ENCODE results near the gene SLC44A5.
"Not testable (repeated sequence)": the region's sequence is repeated elsewhere in the genome, so short reads cannot be mapped to it uniquely, and the experiment has no call there.

SLC44A5 gene

DNA sequence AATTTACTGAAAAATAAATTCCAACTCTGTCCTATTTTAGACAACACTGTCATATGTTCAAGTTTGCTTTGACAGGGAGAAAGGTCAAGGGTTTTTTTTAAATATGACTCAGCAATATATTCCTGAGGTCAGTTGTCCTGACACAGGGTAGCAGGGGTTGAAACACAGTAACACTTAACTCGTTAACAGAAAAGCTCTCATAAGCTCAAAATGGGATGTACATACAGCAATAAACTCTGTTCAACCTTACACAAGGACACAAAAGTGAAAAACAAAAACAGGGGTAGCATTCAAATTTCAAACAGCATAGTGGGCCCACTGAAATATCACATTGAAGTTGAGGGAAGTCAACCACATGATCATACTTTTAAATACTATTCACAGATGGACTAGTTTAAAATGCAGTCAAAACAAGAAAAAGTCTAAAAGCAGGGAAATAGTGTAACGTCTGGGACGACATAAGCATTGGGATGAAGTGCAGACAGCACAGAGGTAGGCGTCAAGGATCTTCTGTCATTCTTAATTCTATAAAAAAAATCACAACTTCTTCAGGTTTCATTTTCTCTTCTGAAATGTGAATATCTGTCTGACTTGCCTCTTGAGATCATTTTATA, 89.9 kb downstream of the SLC44A5 start:
- no peak for FAIRE-seq

DNA sequence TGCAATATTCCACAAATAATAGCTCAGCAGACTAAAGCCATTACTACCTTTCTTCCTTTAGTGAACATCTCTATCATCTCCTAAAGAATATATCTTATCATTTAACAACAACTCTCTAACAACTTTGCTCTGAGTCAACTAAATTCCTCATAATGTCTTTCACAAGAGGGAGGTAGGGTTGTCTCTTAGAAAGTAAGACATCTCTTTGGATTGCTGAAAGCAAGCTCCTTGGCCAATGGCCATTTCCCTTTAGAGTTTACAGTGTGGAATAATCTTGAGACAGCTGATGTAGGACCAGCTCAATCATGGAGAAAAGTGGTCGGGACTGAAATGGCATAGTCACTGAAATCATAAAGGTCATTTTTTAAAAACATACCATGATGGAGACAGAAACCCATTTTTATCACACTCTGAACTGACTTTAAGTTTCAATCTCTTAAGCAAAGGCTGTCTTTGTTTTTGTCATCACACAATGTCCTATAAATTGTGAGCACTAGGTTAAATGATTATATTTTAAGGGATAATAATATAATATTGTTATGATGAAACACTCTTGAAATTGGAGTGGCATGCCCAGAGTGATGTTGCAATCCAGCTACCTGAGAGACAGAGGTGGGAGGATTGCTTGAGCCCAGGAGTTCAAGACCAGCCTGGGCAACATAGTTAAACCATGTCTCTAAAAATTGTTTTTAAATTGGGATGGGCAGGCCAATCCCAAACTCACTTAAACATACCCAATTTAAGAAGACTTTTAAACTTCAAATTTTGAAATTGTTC, 91.1 kb downstream of the SLC44A5 start:
- FAIRE-seq, result no peak

DNA sequence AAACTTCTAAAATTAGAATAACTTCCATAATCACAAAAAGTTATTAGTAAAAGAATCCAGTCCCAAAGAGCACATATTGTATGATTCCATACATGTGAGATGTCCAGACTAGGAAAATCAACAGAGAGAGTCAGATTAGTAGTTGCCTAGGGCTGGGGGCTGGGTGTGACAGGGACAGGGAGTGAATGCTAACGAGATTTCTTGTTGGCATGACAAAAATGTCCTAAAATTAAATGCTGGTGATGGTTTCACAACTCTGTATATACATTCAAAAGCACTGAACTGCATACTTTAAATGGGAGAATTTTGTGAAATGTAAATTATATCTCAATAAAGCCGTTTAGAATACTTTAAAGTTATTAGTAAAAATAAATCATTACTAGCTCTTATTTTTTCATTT, 92.2 kb downstream of the SLC44A5 start:
- FAIRE-seq, result no peak

DNA sequence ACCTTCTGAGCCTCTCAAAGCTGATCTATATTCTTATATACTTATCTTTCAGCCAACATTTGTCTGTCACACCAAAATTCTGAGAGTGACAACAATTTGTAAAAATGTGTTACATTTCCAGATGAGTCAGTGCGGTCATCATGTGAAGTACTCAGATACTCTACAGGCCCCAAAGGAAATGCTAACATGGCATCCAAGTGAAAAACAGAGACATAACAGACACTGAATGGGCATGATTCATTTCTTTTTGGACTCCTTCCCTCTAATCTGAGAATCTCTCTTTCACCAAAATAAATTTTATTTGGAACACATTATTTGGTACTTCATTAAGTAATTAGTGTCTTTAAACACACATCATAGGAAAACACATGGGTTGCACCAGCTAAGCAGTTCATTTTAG, 96.6 kb downstream of the SLC44A5 start:
- no peak for FAIRE-seq

DNA sequence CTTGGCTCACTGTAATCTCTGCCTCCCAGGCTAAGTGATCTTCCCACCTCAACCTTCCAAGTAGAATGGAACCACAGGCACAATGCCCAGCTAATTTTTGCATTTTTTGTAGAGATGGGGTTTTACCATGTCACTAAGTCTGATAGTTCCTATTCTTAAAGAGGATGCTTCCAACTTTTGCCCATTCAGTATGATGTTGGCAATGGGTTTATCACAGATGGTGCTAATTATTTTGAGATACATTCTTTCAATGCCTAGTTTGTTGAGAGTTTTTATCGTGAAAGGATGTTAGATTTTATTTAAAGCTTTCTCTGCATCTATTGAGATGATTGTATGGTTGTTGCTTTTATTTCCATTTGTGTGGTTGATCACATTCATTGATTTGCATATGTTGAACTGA, 103.9 kb downstream of the SLC44A5 start:
- FAIRE-seq, result no peak

DNA sequence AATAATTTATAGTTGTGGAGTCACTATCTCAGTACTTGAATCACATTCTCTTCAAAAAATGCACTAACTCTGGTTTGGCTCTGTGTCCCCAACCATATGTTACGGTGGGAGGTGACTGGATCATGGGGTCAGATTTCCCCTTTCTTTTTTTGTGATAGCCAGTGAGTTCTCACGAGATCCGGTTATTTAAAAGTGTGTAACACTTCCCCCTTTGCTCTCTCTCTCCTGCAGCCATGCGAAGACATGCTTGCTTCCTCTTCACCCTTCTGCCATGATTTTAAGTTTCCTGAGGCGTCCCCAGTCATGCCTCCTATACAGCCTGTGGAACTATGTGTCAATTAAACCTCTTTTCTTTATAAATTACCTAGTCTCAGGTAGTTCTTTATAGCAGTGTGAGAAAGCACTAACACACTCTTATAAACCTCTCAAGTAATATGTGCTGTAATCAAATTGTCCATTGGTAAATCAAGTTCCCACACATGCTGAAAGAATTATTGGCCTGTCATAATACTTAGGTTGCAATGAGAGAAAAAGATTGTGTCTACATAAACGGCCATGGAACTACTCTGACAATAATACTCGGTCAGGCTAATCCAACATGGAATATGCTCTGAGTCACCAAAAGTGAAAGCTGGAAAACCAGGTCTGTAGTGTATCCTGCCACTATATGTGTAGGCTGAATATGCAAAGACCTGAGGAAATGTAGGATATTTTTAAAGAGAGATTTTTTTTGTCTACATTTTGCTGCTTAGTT, 107.5 kb downstream of the SLC44A5 start:
- FAIRE-seq, result no peak

DNA sequence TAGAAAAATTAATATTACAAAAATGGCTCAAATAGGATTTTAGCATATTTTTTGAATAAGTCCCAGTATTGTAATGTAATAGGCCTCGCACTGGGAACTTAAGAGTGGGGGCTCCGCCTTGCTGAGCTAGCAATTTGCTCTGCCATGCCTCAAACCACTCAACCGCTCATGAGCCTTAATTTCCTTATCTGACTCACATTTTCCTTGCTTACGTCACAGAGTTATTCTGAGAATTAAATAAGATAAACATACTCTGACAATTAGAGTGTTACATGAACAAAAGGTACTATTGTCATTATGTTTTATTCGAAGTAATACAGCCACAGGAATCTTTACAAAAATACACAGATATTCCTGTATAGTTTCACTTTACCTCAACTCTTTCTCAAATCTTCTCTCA, 108.1 kb downstream of the SLC44A5 start:
- no peak for FAIRE-seq

DNA sequence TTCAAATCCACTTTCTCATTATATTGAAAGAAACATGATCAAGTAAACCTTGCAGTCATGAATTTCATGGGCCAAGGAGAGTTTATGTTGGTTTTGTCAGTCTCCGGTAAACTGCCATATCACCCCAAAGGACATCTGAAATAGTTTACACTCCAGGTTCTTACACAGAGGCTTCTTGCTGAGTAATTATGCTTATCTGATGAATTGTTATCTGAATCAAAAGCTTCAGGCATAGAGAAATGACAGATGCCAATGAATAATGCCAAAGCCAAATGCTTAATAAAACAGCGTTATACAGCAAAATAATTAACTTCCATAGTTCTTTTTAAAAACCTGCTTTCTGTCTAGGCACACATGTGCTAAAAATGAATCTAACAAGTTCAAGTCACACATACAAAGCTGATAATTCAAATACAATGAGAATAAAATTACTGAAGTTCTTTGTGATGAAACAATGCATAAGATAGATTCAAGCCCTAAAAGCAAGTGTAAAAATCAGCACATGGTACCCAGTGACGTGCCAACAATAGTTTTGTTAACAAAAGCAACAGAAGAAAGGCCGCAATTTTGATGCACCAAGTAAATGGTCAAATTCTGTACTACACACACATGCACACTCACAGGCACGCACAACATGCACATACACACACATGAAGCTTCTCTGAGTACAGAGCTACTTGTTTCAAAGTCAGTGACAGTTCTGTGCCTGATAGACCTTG, 109.2 kb downstream of the SLC44A5 start:
- FAIRE-seq, result no peak

DNA sequence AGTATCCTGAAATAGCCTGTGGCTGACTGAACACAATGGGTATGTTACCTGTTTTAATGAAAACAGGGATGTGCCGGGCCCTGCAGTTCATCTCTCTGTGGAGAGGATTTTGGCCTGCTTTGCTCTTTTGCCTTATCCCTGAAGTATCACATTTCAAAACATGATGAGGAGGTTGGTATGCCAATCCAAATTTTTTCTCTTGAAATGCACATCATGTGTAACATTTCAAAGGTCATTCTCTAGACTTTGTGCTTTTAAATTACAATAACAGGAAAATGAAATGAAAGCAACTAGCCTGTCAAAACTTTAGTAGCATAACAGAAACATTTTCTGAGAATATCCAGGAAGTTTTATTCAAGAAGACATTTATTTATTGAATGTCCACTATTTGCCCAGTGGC, 118.9 kb downstream of the SLC44A5 start:
- FAIRE-seq, result no peak

DNA sequence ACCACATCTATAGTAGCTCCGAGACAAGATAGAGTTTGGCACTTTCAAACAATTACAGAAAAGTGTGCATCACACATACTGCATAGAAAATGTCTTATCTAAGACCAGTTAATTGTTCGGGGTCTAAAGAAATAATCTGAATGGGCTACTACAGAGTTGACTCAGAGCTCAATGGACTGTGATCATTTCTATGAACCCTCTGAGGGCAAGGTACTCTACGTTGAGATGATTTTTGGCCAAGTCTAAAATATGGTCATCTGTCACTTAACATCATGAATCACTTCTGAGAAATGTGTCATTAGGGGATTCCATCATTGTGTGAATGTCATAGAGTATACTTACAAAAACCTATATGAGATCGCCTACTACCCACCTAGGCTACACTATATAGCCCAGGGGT, 123.5 kb downstream of the SLC44A5 start:
- FAIRE-seq, result no peak

DNA sequence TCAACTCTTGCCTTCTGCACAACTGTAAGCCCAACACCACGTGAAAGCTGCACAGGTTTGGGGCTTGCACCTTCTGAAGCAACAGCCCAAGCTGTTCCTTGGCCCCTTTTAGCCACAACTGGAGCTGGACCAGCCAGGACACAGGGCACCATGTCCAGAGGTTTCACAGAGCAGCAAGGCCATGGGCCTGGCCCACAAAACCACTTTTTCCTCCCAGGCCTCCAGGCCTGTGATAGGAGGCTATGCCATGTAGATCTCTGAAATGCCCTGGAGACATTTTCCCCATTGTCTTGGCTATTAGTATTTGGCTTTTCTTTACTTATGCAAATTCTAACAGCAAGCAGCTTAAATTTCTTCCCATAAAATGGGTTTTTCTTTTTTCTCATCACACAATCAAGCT, 126.1 kb downstream of the SLC44A5 start:
- FAIRE-seq, result no peak

DNA sequence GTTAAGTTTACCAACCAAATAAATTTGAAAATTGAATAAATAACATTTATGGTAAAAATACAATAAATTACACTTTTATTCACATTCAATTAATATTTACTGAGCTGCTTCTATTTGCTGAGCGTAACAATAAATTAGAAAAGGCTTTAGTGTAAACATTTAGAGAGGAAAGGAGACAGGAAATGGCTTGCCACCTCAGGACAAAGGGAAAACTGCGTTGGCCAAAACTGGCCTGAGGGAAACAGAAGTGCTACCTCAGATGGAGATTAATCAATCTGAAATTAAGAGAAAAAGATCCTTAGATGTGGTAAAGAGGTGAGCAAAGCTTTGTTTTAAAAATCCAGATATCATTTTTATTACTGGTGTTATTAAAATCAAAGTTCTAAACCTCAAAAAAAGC, 128.0 kb downstream of the SLC44A5 start:
- no peak for FAIRE-seq

DNA sequence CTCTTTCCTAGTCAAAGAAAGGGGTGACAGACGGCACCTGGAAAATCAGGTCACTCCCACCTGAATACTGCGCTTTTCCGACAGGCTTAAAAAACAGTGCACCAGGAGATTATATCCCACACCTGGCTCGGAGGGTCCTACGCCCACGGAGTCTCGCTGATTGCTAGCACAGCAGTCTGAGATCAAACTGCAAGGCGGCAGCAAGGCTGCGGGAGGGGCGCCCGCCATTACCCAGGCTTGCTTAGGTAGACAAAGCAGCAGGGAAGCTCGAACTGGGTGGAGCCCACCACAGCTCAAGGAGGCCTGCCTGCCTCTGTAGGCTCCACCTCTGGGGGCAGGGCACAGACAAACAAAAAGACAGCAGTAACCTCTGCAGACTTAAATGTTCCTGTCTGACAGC, 134.4 kb downstream of the SLC44A5 start:
- FAIRE-seq, result not testable (repeated sequence)

DNA sequence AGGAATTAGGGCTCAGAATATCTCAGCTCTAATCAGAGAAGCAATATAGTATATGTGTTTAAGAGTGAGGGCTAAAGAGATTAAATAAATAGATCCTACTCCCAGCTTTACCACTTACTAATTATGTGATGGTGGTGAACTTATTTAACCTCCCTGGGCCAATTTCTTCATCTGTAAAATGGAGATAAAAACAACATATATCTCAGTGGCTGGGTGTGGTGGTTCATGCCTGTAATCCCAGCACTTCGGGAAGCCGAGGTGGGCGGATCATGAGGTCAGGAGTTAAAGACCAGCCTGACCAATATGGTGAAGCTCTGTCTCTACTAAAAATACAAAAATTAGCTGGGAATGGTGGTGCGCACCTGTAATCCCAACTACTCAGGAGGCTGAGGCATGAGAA, 135.2 kb downstream of the SLC44A5 start:
- no peak for FAIRE-seq

DNA sequence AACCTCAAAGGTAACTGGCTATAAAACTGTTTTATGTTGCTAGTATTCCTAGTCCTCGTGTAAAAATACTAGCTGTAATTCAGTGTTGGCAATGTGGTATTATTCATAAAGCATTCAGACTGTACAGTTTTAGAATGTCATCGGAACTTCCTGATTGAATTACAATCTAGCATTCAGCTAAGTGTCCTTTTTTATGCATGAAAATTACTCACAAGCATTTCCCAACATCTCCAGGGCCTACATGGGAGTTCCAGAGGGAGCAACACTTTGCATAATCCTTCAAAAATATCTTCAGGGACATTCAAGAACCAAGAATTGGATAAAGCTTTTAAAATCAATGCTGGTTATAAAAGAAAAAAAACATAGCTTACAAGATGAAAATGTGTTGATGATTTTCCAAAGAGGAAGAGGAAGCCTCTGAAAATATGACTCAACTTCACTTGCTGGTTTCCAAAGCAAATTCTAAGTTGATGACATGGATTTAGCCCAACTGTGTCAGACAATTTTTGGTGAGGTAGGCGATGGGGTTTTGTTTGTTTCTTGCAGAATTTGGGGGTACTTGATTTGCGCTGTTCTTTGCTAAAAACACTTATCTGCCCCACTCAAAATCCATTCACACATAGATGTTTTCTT, 137.8 kb downstream of the SLC44A5 start:
- FAIRE-seq, result no peak

DNA sequence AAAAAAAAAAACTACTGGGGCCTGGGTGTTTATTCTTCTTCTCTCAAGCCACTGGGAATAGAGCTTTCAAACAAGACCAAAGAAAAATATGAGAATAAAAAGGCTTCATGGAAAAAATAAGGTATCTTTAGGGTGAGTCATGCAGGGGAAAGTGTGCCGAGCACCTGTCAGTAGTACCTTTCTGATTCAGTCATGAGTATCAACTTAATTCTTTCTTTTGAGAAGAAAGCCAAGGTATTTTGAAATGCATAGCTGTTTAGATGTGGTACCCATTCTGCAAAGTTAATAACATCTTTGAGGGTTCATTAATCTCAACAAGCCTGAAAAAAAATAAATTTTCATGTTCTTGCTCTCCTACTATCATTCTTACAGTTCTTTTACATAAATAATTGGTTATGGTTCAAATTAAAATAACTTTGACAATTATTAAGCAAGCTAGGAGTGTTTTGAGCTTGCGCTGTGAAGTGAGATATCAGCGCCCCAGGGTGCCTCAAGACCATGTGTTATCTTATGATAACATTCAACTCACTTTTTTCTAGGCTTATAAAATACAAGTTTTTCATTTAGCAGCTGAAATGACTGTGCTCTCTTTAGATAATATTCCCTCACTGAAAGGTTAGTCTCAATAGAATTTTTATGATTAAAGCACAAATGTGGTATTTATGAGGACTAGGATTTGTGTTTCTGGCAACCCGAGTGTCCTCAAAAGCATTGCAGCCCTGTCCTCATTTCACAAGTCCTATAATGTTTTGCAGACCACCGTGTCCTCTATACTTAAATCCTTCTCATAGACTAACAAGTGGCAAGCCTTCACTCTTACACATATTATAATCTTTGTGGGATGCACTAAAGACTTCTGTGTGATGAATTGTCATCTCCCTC, 138.6 kb downstream of the SLC44A5 start:
- no peak for FAIRE-seq

DNA sequence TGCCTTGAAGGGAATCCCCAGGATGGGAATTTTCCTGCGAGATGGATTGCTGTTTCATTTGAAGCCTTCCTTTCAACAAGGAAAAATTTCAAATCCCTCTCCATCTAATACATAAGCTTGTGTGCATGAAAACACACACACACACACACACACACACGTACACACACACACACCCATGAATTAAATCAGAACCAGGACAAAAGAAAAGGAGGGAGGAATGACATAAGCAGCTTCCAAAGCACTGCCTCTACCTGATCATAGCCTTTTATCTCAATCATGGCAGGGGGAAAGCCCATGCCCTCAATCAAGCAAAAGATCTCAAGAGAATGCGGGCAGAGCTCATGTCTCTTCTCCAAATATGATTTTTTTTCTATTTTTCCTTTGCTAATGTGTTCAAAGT, 139.7 kb downstream of the SLC44A5 start:
- FAIRE-seq, result no peak

DNA sequence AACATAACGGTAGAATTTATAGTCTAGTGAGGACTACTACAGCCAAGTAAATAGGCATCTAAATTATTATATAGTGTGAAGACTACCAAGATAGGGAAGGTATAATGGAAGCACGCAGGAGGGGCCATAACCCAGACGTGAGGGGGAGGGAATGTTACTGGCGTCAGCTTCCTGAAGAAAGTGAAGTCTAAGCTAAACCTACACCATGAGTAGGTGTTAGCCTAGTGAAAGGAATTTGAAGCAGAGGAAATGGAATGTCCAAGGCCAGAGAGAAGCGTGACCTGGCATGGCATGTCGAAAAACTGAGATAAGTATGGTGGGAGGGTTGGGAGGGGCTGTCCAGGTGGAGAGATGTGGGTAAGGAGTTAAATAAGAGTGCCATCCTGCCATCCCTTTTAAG, 140.5 kb downstream of the SLC44A5 start:
- no peak for FAIRE-seq

DNA sequence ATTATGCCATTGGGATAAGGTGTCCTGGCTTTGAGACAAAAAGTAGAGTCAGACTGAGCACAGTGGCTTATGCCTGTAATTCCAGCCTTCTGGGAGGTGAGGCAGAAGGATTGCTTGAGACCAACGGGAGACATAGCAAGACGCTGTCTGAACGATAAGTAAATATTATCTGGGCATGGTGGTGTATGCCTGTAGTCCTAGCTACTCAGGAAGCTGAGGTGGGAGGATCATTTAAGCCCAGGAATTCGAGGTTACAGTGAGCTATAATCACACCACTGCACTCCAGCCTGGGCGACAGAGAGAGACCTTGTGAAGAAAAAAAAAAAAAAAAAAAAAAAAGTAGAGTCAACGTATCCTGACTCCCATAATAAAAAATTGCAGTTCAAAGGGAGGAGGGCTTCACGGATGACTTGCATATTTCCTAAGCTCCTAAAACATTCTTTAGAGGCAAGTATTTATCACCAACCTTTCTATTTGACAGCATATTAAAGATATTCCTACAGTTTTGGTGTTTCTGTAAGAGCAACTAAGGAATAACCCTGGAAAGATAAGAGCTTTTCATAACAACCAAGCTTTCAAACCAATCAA, 141.2 kb downstream of the SLC44A5 start:
- no peak for FAIRE-seq

DNA sequence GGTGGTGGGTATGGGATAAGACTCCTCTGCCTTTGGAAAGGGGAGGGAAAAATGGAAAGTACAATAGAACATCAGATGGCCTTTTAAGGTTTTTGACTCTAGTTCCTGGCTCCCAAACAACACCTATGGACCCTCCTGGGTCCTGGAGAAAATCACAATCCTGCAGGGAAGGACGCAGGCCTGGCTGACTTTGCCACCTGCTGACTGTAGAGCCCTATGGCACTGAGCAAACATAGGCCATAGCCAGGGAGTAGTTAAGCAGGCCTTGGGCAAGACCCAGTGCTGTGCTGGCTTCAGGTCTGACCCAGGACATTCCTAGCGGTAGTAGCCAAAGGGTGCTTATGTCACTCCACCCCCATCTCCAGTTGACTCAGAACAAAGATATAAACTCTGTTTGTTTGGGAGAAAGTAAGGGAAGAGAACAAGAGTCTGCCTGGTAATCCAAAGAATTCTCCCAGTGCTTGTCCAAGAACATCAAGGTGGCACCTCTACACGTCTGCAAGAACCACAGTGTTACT, 149.0 kb downstream of the SLC44A5 start:
- FAIRE-seq, result no peak

DNA sequence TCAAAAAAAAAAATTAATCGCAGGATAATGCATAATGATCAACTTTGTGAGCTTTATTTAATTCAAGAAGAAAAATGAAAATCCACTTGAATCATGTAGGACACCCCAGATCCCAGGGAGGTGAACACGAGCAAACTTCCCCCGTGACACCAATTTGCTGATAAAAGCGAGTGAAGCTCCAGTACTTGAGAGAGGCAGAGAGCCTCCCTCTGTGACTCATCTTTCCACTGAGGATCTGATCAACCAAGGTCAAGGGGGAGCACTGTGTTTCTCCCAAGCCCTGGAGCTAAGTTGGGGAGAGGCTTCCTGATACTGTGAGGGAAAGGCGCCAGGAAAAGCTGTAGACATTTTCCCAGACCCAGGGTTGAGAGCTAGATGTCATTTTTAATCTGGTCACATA, 160.9 kb downstream of the SLC44A5 start:
- no peak for FAIRE-seq
